Adrenal gland (tissue), 5 donors: ENCODE results near the gene HECTD1.

ENCODE experiments used
- POLR2A ChIP-seq, 2 donors: fragments of 450-650 bp; IDR thresholded peaks; one replicate each; pipeline ENCODE4 v1.6.1; 2017; ENCODE audit warnings: antibody characterized with exemption in 2 of 2, mild to moderate bottlenecking in 2 of 2, moderate library complexity in 1 of 2
- TF ChIP-seq, protein P1 (sequence below), 6 experiments: fragments of 450-650 bp in 4 of 6; fragments of 200-600 bp in 2 of 6; sonication (generic) in 1 of 6; IDR thresholded peaks; 1 replicate in 5 of 6; 2 replicates in 1 of 6; pipeline versions ENCODE4 v1.5.1 to v1.8.0; 2016 to 2021; ENCODE audit warnings: antibody characterized with exemption in 6 of 6, mild to moderate bottlenecking in 2 of 6, moderate library complexity in 1 of 6
- donor health status: DM: no; HTN: no; CAD: no.

DNA sequence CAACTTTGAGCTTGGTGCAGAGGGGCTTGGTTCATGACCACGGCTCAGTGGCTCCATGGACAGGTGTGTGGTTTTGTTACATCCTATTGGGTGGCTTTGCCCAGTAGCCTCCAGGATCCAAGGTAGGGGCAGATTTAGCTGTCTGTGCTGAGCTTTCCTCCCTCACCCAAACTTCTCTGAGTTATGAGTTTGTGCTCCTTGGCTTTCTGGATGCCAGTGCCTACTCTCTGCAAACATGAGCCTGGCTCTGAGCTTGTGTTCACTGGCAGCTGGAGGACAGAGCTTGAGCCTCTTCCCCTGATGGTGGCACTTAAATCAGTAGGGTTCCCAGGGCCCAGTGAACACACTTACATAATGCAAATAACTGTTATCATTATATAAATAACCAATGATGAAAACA lies 45.3 kb upstream of the HECTD1 start:
- TF ChIP-seq, protein P1, sequence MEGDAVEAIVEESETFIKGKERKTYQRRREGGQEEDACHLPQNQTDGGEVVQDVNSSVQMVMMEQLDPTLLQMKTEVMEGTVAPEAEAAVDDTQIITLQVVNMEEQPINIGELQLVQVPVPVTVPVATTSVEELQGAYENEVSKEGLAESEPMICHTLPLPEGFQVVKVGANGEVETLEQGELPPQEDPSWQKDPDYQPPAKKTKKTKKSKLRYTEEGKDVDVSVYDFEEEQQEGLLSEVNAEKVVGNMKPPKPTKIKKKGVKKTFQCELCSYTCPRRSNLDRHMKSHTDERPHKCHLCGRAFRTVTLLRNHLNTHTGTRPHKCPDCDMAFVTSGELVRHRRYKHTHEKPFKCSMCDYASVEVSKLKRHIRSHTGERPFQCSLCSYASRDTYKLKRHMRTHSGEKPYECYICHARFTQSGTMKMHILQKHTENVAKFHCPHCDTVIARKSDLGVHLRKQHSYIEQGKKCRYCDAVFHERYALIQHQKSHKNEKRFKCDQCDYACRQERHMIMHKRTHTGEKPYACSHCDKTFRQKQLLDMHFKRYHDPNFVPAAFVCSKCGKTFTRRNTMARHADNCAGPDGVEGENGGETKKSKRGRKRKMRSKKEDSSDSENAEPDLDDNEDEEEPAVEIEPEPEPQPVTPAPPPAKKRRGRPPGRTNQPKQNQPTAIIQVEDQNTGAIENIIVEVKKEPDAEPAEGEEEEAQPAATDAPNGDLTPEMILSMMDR (IDR thresholded peaks at IDR 0.05) = no peak
- TF ChIP-seq POLR2A (IDR thresholded peaks at IDR 0.05) = no peak
